Measurements from ENCODE around the gene HSD11B1L.
"Not testable (repeated sequence)": the region's sequence is repeated elsewhere in the genome, so short reads cannot be mapped to it uniquely, and the experiment has no call there.

The HSD11B1L gene

DNA sequence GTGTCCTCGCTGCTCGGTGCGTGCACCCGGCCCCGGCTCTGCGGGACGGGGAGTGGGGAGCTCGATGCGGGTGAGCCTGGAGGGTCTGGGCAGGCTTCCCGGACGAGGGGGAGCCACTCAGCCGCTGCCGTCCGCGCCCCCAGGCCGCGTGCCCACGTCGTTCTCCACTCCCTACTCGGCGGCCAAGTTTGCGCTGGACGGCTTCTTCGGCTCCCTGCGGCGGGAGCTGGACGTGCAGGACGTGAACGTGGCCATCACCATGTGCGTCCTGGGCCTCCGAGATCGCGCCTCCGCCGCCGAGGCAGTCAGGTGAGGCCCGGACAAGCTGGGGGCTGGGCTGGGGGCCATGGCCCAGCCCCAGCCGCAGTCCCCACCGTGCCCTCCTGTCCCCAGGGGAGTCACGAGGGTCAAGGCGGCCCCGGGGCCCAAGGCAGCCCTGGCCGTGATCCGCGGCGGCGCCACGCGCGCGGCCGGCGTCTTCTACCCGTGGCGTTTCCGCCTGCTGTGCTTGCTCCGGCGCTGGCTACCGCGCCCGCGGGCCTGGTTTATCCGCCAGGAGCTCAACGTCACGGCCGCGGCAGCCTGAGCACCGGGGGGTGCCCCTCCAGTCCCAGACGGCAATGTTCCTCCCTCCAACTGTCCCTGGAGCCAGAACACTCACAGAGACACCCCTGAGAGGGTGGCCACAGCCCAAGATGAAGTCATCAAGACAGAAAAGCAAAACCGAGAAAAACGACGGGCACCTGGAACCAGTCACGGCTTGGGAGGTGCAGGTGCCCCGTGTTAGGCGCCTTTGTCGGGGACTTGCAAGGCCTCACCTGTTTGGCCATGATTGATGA, 6.8 kb downstream of the HSD11B1L start:
- H3K4me3 ChIP-seq (ENCODE audit: low read depth, low read length) = peak overlapping the region; percentile 61; the same call in 1 of the 2 replicates
- TF ChIP-seq, protein P1, sequence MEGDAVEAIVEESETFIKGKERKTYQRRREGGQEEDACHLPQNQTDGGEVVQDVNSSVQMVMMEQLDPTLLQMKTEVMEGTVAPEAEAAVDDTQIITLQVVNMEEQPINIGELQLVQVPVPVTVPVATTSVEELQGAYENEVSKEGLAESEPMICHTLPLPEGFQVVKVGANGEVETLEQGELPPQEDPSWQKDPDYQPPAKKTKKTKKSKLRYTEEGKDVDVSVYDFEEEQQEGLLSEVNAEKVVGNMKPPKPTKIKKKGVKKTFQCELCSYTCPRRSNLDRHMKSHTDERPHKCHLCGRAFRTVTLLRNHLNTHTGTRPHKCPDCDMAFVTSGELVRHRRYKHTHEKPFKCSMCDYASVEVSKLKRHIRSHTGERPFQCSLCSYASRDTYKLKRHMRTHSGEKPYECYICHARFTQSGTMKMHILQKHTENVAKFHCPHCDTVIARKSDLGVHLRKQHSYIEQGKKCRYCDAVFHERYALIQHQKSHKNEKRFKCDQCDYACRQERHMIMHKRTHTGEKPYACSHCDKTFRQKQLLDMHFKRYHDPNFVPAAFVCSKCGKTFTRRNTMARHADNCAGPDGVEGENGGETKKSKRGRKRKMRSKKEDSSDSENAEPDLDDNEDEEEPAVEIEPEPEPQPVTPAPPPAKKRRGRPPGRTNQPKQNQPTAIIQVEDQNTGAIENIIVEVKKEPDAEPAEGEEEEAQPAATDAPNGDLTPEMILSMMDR (IDR thresholded peaks at IDR 0.05; ENCODE audit: low read depth, low read length) = no peak

DNA sequence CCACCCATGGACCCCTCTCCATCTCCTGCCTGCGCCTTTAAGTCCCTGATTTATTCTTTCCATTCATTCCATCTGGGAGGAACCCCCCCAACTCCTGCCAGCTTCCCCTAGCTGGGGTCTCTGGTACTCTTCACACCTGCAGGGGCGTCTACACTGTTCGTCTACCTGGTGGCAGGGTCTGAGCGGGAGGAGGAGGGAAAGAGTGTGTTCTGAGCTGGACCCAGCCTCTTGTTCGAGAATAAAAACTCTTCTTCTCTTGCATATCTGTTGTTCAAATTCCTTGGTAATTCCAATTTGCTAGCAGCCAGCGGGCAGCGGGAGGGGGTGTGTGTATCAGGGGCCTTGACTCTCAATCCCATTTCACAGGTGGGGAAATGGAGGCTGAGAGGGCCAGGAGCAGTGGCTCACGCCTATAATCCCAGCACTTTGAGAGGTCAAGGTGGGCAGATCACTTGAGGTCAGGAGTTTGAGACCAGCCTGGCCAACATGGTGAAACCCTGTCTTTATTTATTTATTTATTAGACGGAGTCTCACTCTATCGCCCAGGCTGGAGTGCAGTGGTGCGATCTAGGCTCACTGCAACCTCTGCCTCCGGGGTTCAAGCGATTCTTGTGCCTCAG, 7.5 kb downstream of the HSD11B1L start:
- not testable (repeated sequence) for H3K4me3 ChIP-seq (ENCODE audit: low read depth, low read length)

DNA sequence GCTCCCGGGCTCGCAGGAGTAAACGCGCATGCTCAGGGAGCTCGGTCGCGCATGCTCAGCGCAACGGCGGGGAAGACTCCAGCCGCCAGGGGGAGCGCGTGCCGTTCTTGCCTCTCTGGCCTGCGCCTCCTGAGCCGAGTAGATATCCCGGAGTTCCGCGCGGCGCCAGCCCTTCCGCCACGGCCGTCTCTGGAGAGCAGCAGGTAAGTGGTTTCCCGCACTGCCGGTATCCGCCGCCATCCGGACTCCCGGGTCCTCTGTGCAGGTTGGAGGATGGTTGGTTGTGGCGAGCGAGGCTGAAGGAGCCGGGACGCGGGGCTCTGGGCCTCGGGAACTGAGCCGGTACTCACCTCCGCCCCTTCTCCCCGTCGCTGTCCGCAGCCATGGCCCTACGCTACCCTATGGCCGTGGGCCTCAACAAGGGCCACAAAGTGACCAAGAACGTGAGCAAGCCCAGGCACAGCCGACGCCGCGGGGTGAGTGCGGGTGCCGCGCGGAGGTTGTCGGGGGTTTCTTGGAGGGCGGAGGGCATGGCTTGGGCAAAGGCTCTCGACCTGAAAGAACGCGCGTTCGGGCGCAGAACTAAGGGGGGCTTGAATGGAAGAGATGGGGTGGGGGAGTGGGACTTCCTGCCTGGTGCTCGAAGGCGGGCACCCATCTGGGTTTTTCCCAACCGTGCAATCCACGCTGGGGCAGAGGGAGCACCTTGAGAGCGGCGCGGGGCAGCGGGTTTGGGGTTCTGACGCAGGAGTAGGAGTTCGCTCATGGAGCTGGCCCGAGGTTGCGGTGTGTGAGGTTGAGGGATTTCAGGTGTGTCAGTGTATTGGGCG, 9.5 kb downstream of the HSD11B1L start, which contains the start of gene RPL36:
TSS of gene RPL36 (plus strand) at position 171 of the 830 bp plus-strand sequence. CDS start at position 384, 213 bp downstream.
- TF ChIP-seq, protein P1 (IDR thresholded peaks at IDR 0.05; ENCODE audit: low read depth, low read length) = peak; percentile 96
- peak within 1 kb of the TSS; percentile 91 for H3K4me3 ChIP-seq (ENCODE audit: low read depth, low read length)

DNA sequence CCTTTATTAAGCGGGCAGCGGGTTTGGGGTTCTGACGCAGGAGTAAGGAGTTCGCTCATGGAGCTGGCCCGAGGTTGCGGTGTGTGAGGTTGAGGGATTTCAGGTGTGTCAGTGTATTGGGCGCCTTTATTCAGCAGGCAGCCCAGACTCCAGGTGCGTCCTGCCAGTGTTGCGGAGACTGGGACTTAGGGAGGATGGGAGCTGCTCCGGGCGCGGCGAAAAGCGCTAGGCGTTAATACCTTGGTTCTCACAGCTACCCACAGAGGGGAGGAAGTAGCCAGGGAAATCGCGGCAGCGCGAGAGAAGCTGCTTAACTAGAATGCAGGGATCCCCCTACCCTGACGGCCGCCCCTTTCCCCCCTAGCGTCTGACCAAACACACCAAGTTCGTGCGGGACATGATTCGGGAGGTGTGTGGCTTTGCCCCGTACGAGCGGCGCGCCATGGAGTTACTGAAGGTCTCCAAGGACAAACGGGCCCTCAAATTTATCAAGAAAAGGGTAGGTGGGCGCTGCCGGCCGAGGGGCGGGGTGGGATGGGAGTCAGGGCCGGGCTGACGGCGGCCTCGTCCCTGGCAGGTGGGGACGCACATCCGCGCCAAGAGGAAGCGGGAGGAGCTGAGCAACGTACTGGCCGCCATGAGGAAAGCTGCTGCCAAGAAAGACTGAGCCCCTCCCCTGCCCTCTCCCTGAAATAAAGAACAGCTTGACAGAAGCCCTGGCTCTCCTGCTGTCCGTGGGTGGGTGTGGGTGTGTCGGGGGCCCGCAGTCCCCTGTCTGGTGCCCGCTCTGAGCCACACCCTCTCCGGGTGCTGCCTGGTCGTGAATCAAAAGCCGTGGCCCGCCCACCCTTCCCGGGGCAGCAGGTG, 10.4 kb downstream of the HSD11B1L start:
- TF ChIP-seq, protein P1 (IDR thresholded peaks at IDR 0.05; ENCODE audit: low read depth, low read length) = no peak
- peak overlapping the region; percentile 91 for H3K4me3 ChIP-seq (ENCODE audit: low read depth, low read length)

DNA sequence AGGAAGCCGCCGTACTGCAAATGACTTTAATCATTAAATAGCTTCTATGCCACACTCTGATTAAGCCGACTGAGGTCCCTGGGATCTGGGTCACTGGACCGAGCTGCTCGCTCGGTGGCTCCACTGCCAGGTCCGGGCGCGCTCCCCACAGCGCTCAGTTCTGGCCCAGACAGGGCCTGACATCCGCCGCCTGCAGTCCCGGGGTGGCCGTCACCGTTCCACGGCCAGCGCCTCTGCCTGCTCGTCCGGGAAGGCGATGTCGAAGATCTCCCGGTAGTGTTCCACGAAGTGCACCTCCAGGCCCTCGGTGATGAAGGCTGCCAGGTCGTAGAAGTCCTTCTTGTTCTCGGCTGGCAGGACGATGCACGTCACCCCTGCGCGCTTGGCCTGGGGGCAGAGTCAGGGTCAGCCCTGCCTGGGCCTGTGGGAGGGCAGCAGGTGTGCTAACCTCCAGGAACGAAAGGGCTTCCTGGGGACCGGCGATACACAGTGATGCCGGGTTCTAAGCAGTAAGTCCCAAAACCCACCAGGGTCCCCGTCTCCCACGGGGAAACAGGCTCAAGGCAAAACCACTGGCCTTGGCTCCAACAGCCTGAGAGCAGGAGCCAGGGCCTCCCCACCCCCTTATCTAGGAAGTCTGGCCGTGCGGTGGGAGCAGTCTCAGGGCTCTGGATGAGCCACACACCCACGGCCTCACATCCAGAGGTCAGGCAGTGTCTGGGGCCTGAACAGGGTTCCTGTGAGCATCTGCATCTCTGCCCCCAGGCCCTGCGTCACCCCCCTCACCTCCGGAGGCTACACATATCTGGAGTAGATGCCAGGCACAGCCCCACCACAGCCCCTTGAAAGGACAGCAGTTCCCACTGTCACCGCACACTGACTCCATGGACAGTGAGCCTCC, 11.2 kb downstream of the HSD11B1L start:
- TF ChIP-seq, protein P1 (IDR thresholded peaks at IDR 0.05; ENCODE audit: low read depth, low read length) = no peak
- peak overlapping the region; percentile 91 for H3K4me3 ChIP-seq (ENCODE audit: low read depth, low read length)

DNA sequence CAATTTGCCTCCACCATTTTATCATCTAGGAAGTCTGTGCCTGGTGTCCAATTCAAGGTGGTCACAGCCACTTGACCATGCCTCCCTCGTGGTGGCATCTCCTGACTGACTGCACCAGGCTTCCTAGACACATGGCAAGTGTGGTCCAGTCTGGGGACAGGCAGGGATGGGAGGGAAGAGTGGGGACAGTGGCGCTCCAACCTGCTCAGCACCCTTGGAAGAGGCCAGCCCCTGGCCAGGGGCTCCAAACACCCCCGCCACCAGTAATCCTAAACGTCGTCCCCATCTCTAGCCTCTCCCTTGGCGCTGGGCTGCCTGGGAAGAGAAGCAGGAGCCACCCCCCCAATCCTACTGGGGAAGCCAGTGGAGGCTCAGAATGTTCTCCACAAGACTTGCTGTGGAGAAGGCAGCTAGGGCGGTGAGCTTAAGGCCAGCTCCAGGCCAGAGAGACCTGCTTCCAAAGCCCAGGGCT, 11.9 kb downstream of the HSD11B1L start:
- H3K4me3 ChIP-seq (ENCODE audit: low read depth, low read length) = no peak overlapping the region
- TF ChIP-seq, protein P1 (IDR thresholded peaks at IDR 0.05; ENCODE audit: low read depth, low read length) = no peak

All from WI38 (cell line).